Activated effector memory CD4-positive, alpha-beta T cell treated with Interleukin-2 at 50 U/mL for 16 hours (primary cell): Measurements from ENCODE around the gene CAMLG.
"Not testable (repeated sequence)": the region's sequence is repeated elsewhere in the genome, so short reads cannot be mapped to it uniquely, and the experiment has no call there.

Experiments used
- DNase-seq: peaks from one replicate; pipeline ENCODE4 v3.0.0-alpha.2; 2020

Gene CAMLG

GRCh38 chr5:134738133-134738962, at the start of gene CAMLG:
Gene CAMLG (plus strand): TSS chr5:134738548. CDS start chr5:134738621, 73 bp downstream.
- DNase-seq: peak; percentile 97

DNA sequence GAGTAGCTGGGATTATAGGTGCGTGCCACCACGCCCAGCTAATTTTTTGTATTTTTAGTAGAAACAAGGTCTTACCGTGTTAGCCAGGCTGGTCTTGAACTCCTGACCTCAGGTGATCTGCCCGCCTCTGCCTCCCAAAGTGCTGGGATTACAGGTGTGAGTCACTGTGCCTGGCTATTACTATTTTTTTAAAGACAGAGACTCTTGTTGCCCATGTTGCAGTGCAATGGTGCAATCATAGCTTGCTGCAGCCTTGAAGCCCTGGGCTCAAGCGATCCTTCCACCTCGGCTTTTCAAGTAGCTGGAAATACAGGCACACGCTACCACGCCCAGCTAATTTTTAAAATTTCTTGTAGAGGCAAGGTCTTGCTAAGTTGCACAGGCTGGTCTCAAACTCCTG, 48.2 kb upstream of the CAMLG start:
- DNase-seq: not testable (repeated sequence)

- no peak for DNase-seq
Observed at GRCh38 chr5:134692722-134693121, 45.6 kb upstream of the CAMLG start.

DNA sequence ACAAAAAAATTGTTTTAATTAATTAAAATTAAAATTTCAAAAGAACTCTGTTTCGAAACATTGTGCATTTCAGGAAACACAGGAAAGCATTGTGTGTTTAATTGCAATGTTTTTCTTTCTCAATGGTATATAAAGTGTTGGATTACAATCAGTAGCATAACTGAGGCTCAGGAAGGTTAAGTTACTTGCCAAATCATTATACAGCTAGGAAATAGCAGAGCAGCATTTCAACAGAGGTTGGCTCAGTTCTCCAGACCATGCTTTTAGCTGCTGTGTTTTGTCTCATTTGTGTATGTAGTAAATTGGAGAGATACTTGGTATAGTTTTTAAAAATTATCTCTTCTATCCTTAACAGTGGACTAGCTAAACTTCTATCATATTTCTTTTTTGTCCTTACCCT, 30.0 kb upstream of the CAMLG start:
- DNase-seq: no peak

DNA sequence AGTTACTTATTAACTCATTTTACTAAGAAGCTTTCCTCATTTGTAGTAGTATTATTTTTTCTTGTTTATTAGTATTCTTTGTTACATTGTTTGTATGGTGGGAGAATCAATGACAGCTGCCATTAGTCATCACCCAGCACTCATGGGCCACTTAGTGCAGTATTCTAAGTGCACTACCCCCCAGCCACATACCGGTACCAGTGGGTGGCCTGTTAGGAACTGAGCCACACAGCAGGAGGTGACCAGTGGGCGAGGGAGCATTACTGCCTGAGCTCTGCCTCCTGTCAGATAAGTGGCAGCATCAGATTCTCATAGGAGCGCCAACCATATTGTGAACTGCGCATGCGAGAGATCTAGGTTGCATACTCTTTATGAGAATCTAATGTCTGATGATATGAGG, 24.2 kb upstream of the CAMLG start:
- DNase-seq: no peak

DNA sequence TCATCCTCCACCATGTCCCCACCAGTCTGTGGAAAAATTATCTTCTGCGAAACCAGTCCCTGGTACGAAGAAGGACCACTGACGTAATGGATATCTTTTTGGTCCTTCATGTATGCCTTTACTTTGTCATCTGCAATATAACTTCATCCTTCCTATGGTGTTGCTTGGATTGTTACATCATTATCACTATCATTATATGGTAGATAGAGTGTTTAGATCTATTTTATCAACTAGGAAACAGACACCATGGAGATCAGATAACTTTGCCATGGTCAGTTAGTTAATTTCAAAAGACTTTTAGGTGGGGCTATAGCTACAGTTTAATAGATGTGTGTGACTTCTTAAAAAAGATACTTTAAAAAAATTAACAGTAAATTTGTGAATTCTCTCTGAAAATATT, 23.8 kb upstream of the CAMLG start:
- DNase-seq: no peak

DNA sequence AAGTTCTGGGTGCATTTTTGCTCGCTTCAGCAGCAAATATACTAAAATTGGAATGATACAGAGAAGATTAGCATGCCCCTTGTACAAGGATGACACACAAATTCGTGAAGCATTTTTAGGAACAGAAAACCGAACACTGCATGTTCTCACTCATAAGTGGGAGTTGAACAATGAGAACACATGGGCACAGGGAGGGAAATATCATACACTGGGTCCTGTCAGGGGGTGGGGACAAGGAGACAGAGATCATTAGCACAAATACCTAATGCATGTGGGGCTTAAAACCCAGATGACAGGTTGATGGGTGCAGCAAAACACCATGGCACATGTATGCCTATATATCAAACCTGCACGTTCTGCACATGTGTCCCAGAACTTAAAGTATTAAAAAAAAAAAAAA, 22.9 kb upstream of the CAMLG start:
- not testable (repeated sequence) for DNase-seq

DNA sequence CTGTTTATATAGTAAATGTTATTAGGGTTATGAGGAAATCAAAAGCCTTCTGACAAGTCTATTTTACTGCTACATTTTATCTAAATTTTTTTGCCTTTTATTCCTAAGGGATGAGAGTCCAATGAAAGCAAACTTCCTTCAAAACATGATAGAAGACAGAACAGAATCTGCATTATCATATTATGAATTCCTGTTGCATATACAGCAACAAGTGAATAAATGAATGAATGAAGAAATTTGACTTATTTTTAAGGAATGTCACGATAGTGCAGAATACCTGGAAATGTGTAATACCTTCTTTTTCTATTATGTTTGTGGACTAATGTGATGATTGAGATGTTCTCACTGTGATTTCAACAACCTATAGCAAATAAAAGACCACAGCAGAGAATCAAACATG, 13.5 kb upstream of the CAMLG start:
- no peak for DNase-seq

GRCh38 chr5:134732819-134733218, 5.5 kb upstream of the CAMLG start:
- DNase-seq: no peak

GRCh38 chr5:134735243-134735642, 3.1 kb upstream of the CAMLG start:
- DNase-seq: no peak

DNA sequence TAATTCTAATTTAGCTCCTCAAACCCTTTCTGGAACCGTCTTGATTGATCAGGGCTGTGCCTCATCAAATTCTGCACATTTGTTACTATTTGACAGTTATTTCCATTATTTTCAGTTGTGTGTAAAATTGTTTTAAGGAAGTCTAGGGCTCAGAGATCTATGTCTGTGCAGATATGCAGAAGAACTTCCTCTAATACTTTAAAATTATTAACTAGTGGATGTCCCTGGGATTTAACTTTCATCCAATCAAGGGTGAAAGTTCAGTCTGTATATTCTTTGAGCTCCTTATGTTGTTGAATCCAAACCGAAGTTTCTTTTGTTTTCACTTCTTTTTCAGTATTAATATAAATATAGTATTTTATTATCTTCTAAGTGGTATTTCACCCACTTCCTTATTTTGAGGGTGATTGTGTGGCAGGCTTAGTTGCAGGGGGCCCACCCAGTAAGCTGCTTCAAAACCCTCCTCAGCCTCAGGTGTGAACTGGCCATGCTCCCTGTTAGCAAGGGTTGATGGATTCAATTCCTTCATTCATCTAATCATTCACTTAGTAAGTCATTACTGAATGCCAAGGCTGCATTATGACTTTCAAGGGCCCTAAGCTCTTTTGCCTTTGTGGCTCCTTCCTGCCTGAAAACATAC, 2.1 kb upstream of the CAMLG start:
- DNase-seq: no peak

GRCh38 chr5:134738963-134739661, 764 bp downstream of the CAMLG start:
- peak; percentile 6 for DNase-seq

DNA sequence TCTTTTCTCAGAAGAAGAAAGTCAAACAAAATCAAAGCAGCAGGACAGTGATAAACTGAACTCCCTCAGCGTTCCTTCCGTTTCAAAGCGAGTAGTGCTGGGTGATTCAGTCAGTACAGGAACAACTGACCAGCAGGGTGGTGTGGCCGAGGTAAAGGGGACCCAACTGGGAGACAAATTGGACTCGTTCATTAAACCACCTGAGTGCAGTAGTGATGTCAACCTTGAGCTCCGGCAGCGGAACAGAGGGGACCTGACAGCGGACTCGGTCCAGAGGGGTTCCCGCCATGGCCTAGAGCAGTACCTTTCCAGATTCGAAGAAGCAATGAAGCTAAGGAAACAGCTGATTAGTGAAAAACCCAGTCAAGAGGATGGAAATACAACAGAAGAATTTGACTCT, 2.7 kb downstream of the CAMLG start:
- DNase-seq: no peak

GRCh38 chr5:134742134-134742533, 3.8 kb downstream of the CAMLG start:
- no peak for DNase-seq

GRCh38 chr5:134749415-134749814, 11.1 kb downstream of the CAMLG start:
- no peak for DNase-seq

DNA sequence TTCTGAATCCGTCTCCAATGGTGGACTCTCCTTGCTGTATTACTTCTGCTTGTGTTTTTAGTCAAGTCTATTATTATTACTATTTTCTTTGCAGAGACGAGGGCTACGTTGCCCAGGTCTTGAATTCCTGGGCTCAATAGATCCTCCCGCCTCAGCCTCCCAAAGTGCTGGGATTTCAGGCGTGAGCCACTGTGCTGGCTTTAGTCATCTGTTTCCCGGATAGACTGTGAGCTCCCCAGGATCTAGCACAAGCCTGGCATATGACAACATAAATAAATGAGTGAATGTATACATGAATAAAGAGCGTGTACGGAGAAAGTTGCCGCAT, 19.8 kb downstream of the CAMLG start:
- DNase-seq: no peak

DNA sequence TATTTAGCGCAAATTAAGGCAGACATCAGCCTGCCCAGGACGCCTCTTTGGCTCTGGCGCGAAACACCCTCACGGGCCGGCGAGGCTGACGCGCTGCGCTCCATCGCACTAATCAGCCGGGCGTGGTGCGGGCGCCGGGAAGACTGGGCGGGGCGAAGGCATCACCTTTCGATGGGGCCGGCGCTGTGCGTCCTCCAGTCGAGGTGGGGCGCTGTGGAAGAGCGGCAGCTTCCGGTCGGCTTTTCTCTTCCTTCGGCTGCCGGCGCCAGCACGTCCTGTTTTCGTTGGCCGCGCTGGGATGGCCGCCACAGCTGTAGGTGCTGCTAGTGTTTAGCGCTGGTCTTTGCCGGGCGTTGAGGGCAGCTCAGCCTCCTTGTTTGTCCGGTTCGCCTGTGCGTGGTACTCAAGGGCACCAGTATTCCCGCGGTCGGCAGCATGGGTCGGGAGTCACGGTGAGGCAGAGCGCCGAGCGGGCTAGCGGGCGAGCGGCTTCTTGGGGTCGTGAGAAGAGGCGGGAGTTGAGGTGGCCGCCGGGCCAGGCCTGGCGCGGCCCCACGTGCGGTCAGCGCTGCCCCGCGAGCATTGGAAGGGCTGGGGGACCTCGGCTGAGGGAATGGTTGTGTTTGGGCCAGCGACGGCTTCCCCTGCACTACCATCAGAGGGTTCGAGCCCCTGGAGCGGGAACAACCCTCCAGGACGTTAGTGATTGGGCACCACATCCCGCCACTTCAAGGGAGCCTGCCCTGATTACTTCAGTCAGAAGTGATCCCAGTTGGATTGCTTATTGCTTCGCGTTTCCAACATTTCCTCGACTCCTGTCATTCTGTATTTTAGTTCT, 20.4 kb downstream of the CAMLG start, which contains the start of gene DDX46:
Gene DDX46, plus strand, starts transcription at position 276 of the 838 bp plus-strand sequence. Its CDS starts 160 bp downstream, at position 436.
- peak; percentile 93 for DNase-seq

- DNase-seq: not testable (repeated sequence)
Observed at GRCh38 chr5:134767528-134768291, 29.4 kb downstream of the CAMLG start.

GRCh38 chr5:134769206-134769605, 30.9 kb downstream of the CAMLG start:
- no peak for DNase-seq

GRCh38 chr5:134772461-134773125, 34.2 kb downstream of the CAMLG start:
- no peak for DNase-seq

GRCh38 chr5:134777366-134777765, 39.0 kb downstream of the CAMLG start:
- no peak for DNase-seq
